Heart right ventricle (tissue), 16 donors: ENCODE results near the gene IPO4. TPM values are rescaled to one million over a fixed set of nuclear protein-coding genes. Genes with fewer than 3 reads are reported as not detected.

ENCODE experiments used
- ATAC-seq, 8 donors: fragments of 200-7000 bp; cut with Tn5 transposase; one replicate each; pipeline ENCODE4 v1.9.1; 2020; ENCODE audit warnings: mild to moderate bottlenecking in 8 of 8, moderate library complexity in 8 of 8, moderate number of reproducible peaks in 1 of 8
- DNase-seq, 2 donors: peaks; one replicate each; pipeline ENCODE4 v3.0.0-alpha.2; 2020
- H3K27ac ChIP-seq, 10 donors: fragments of 200-600 bp; sonication (generic) in 2 of 10; one replicate each; pipeline versions ENCODE4 v1.5.0 to v1.8.0; 2020 to 2022; ENCODE audit warnings: mild to moderate bottlenecking in 3 of 10
- H3K27me3 ChIP-seq, 7 donors: fragments of 200-600 bp; one replicate each; pipeline ENCODE4 v1.8.0; 2021 to 2022; ENCODE audit warnings: mild to moderate bottlenecking in 2 of 7
- H3K36me3 ChIP-seq, 9 donors: fragments of 200-600 bp; sonication (generic) in 1 of 9; one replicate each; pipeline versions ENCODE4 v1.5.0 to v1.8.0; 2020 to 2022; ENCODE audit warnings: mild to moderate bottlenecking in 2 of 9
- H3K4me1 ChIP-seq, 9 donors: fragments of 200-600 bp; sonication (generic) in 1 of 9; one replicate each; pipeline versions ENCODE4 v1.5.0 to v1.8.0; 2020 to 2022; ENCODE audit warnings: mild to moderate bottlenecking in 4 of 9
- H3K4me3 ChIP-seq, 10 donors: fragments of 200-600 bp; sonication (generic) in 2 of 10; one replicate each; pipeline versions ENCODE4 v1.5.0 to v1.8.0; 2020 to 2022; ENCODE audit warnings: mild to moderate bottlenecking in 7 of 10, moderate library complexity in 2 of 10
- H3K9me3 ChIP-seq, 11 donors: fragments of 200-600 bp in 10 of 11; sonication (generic) in 2 of 11; one replicate each; pipeline versions ENCODE4 v1.5.0 to v1.8.0; 2013 to 2022; ENCODE audit warnings: mild to moderate bottlenecking in 2 of 11, control low read depth in 1 of 11, moderate library complexity in 1 of 11
- WGBS, 2 donors: extraction: QIAGEN DNeasy Blood & Tissue Kit; methylation state at CpG; one replicate each; pipeline ENCODE4 v1.1.7; 2013; ENCODE audit warnings: inconsistent platforms in 1 of 2; 5-methylcytosine and 5-hydroxymethylcytosine counted together
- intact Hi-C, 10 donors: fragments of 100-400 bp; cut with DNase I; formaldehyde crosslinking; loops; one replicate each; pipeline versions ENCODE4 v1.11.1 to v1.14.2; 2022
- polyA plus RNA-seq, 2 donors: library from polyadenylated mRNA; stranded (reverse); fragments of 200-250 nt; gene quantifications; one replicate each; pipeline ENCODE4 v1.2.3, GENCODE V29; 2013
- total RNA-seq, 10 donors: library from RNA; stranded (reverse); fragmentation: NEBNext Ultra II Directional in 3 of 10; extraction: Animal tissue kit (Norgen Biotek cat#: 25700) in 3 of 10; gene quantifications; one replicate each; pipeline versions ENCODE4 v1.2.1 to v1.2.4, GENCODE V29; 2021 to 2023
- TF ChIP-seq, protein P1 (sequence below), 9 donors: fragments of 200-600 bp; sonication (generic) in 2 of 9; IDR thresholded peaks; one replicate each; pipeline versions ENCODE4 v1.5.0 to v1.8.0; 2021 to 2022; ENCODE audit warnings: antibody characterized with exemption in 9 of 9, mild to moderate bottlenecking in 5 of 9, moderate library complexity in 1 of 9
- donor health status: Arrhythmogenic right ventricular cardiomyopathy.
- donor health status: ischemic (EF 13 %, LVEDD 7.1; RV severe dilation, severe dysfunction).
- donor health status: healthy with polysubstance abuse.
- donor health status: DM: no; HTN: yes; CAD: no.
- donor health status: DM: no; HTN: no; CAD: no.
- donor health status: ischemic (EF 25% LVEDD 6.9; RV normal size, moderate dysfunction).
- donor health status: ischemic (EF 25% LVEDD 5.7; RV mildly dilated, moderate dysfunction).
- donor health status: healthy.
- donor health status: DM: yes; HTN: yes; CAD: no.
- donor health status: Ischemic cardiomyopathy.
- donor health status: ischemic (EF 35%, LVEDD 5.7; RV mildly dilated, moderate dysfunction).
- donor health status: nonischemic (EF 11% LVEDD 7.7; RV severe dilation, severe dysfunction).
- donor health status: DM: yes; HTN: yes; CAD: no.
- donor health status: PGD.
- donor health status: ischemic (EF 29% LVEDD 5.4; RV normal size, mild dysfunction).
- donor health status: nonischemic (EF 23%, LVEDD 6.1; RV moderate dilation, normal function).

IPO4 gene
- total and polyA plus RNA-seq, 12 donors: 4.4 to 23.8 (median 12.6) TPM

DNA sequence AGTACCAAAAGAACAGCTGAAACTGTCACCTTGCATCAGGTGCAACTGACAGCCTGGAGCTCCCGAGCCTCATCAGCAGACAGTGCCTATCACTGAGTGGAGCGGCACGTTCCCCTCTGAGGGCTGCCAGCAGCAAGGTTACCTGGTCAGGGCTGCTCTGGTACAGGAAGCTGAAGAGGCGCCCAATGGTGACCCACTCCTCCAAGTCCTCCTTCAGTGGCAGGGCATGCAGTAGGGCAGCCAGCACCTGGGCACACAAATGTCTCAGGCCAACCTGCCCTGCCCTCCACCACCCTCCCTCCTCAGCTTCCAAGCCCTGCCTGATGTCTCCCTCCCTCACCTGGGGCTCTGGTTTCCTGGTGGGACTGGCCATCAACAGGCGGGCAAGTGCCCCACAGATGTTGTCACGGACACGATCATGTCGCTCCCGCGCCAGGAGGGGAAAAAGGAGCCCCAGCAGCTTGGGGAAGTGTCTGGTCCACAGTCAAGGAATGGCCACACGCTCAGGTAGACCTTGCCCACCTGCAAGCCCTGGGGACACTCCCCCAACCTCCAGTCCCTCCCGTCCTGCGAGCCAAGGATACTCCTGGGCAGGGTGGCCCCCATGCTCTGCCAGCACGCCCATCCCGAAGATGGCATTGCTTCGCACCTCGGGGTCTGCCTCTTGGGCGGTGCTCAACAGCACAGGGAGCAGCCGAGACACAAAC lies 7.1 kb downstream of the IPO4 start:
- DNase-seq: no peak
- Histone ChIP-seq H3K27ac (no peak overlapping the region), H3K4me1 (peaks cover 0 to 19% (median 12%) of the 10 kb centered on the region in 9 donors), H3K27me3 (no peaks in the 10 kb centered on the region), H3K9me3 (no peaks in the 10 kb centered on the region), H3K36me3 (peaks cover 0 to 100% (median 43%) of the 10 kb centered on the region in 9 donors), H3K4me3 (no peak overlapping the region)
- intact Hi-C loops: no loop called here
- 90 to 92% methylated on average over 19 of the region's 19 CpGs for WGBS, 2 donors
- ATAC-seq: no peak
- TF ChIP-seq, protein P1, sequence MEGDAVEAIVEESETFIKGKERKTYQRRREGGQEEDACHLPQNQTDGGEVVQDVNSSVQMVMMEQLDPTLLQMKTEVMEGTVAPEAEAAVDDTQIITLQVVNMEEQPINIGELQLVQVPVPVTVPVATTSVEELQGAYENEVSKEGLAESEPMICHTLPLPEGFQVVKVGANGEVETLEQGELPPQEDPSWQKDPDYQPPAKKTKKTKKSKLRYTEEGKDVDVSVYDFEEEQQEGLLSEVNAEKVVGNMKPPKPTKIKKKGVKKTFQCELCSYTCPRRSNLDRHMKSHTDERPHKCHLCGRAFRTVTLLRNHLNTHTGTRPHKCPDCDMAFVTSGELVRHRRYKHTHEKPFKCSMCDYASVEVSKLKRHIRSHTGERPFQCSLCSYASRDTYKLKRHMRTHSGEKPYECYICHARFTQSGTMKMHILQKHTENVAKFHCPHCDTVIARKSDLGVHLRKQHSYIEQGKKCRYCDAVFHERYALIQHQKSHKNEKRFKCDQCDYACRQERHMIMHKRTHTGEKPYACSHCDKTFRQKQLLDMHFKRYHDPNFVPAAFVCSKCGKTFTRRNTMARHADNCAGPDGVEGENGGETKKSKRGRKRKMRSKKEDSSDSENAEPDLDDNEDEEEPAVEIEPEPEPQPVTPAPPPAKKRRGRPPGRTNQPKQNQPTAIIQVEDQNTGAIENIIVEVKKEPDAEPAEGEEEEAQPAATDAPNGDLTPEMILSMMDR (IDR thresholded peaks at IDR 0.05): no peak

DNA sequence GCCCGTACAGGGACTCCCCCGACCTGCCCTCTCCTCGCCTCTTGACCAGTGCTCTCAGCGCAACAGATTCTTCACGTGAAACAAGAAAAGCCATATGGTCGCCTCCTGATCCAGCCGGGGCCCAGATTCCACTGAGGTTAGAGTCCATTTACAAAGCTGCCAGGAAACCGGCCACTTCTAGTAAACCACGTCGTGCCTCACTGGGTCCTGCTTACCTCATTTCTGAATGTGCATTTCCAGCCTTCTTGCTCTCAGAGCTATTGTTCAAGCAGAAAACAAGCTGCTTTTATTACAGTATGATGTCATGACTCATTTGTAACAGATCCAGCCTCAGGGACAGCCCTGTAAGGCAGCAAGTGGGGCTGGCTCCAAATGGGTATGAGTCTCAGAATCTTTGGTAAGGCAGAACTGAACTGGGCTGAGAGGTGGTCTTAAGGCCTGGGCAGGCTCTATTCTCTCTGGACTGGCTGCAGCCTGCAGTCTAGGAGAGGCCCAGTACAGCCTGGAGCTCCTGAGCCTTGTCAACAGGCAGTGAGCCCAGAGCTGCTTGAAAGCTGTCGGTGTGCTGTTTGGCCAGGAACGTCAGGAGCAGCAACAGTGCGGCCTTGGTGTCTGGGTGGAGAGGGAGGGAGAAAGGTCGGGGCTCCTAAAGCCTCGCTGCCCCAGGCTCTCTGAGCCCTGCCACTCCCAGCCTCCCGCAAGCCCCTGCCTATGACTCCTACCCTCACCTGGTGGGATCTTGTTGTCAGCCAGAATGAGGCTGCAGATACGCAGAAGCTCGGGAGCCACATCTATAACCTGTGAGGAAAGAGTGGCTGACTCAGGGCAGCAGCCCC lies 8.4 kb downstream of the IPO4 start:
- H3K4me1 ChIP-seq: peaks cover 0 to 19% (median 12%) of the 10 kb centered on the region in 9 donors
- DNase-seq: no peak
- no peaks in the 10 kb centered on the region for H3K27me3 ChIP-seq
- peak overlapping the region; percentile 31 to 77 (median 64) for H3K27ac ChIP-seq
- 77 to 84% methylated on average over 18 of the region's 18 CpGs for WGBS, 2 donors
- peak in 7 of 8 donors; percentile 18 to 79 (median 43) for ATAC-seq
- H3K9me3 ChIP-seq: no peaks in the 10 kb centered on the region
- intact Hi-C loops: no loop called here
- peaks cover 0 to 99% (median 43%) of the 10 kb centered on the region in 9 donors for H3K36me3 ChIP-seq
- H3K4me3 ChIP-seq: no peak overlapping the region
- TF ChIP-seq, protein P1 (IDR thresholded peaks at IDR 0.05): no peak

DNA sequence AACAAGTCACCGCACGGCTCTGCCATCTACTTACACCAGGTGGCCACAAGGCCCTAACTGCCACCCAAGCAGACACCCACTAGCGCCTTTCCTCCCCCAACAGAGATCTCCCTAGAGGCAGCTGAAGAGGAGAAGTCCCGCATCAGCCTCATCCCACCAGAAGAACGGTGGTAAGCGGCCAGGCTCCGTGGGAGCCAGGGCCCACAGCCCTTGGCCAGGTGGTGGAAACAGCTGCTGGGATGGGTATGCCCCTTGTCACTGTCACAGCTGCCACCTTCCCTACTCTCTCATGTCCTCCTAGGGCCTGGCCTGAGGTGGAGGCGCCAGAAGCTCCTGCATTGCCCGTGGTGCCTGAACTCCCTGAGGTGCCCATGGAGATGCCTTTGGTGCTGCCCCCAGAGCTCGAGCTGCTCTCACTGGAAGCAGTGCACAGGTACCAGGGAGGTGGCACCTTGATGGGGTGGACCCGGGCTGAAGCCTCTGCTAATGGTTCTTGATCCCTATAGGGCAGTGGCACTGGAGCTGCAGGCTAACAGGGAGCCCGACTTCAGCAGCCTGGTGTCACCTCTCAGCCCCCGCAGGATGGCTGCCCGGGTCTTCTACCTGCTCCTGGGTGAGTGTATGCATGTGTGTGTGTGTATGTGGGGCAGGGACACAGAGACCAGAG lies 9.2 kb downstream of the IPO4 start:
- Histone ChIP-seq H3K36me3 (peaks cover 0 to 99% (median 38%) of the 10 kb centered on the region in 9 donors), H3K27ac (peak overlapping the region; percentile 31 to 77 (median 64)), H3K4me3 (no peak overlapping the region), H3K4me1 (peaks cover 0 to 19% (median 12%) of the 10 kb centered on the region in 9 donors), H3K9me3 (no peaks in the 10 kb centered on the region), H3K27me3 (no peaks in the 10 kb centered on the region)
- no peak for DNase-seq
- WGBS, 2 donors: 89 to 90% methylated on average over 14 of the region's 14 CpGs
- intact Hi-C loops: no loop called here
- peak in 7 of 8 donors; percentile 2 to 18 (median 12) for ATAC-seq
- TF ChIP-seq, protein P1 (IDR thresholded peaks at IDR 0.05): no peak
